ENCODE measurements around the gene POLH. TPM values are rescaled to one million over a fixed set of nuclear protein-coding genes. Genes with fewer than 3 reads are reported as not detected.

Gene POLH
- total and polyA plus RNA-seq, 9 of the 15 experiments (the other 6 are each of a cell fraction or from before 2014, with no cell fraction given) = 5.8 to 31.6 (median 20.6) TPM

GRCh38 chr6:43575772-43576551, at the start of gene POLH, which contains the start of gene XPO5 (continued):
- TF ChIP-seq CTCF (IDR thresholded peaks at IDR 0.05 in 2 of 3, conservative IDR thresholded peaks at IDR 0.05 in 1 of 3; ENCODE audit: insufficient read depth in 2 of 3, low read depth in 1 of 3, low read length in 3 of 3) (peak; percentile 35 to 59 (median 50); a peak in 5 of 6 replicates), U2AF1 (optimal IDR thresholded peaks at IDR 0.05; ENCODE audit: low read depth, low read length) (peak; percentile 82), PCBP1 (IDR thresholded peaks at IDR 0.05; ENCODE audit: low read depth, low read length, poor library complexity, severe bottlenecking) (peak; percentile 50), STAT5A (IDR thresholded peaks at IDR 0.05; ENCODE audit: borderline replicate concordance, low read length) (peak; percentile 25; the same call in 1 of the 2 replicates), GABPA (tag; conservative IDR thresholded peaks at IDR 0.05; ENCODE audit: low read depth) (peak; percentile 81), FIP1L1 (IDR thresholded peaks at IDR 0.05; ENCODE audit: low read depth, low read length, poor library complexity, severe bottlenecking) (peak; percentile 77), ZNF764 (CRISPR knock-in tag; IDR thresholded peaks at IDR 0.05; ENCODE audit: low read depth) (peak; percentile 98), ZNF395 (CRISPR knock-in tag; IDR thresholded peaks at IDR 0.05) (peak; percentile 87), HES1 (IDR thresholded peaks at IDR 0.05; ENCODE audit: low read depth) (peak; percentile 37; the same call in 1 of the 2 replicates), TRIM25 (IDR thresholded peaks at IDR 0.05; ENCODE audit: borderline replicate concordance) (0 out of 2 replicates have a peak, but pooled peaks have one; percentile 47), SMAD4 (CRISPR knock-in tag; conservative IDR thresholded peaks at IDR 0.05) (peak; percentile 82), SIX5 (IDR thresholded peaks at IDR 0.05; ENCODE audit: borderline replicate concordance in 1 of 2, insufficient read depth in 1 of 2, low read depth in 1 of 2, low read length in 2 of 2) (0 out of 4 replicates have a peak, but pooled peaks of 1 of the 2 experiments have one; percentile 12), TARDBP (IDR thresholded peaks at IDR 0.05) (peak; percentile 50; the same call in 1 of the 2 replicates), ZNF707 (CRISPR knock-in tag; conservative IDR thresholded peaks at IDR 0.05) (no peak), NBN (IDR thresholded peaks at IDR 0.05; ENCODE audit: low read depth) (peak; percentile 20; the same call in 1 of the 2 replicates), ETS1 (conservative IDR thresholded peaks at IDR 0.05; ENCODE audit: control insufficient read depth, low read depth, low read length) (peak; percentile 86), LCOR (CRISPR knock-in tag; IDR thresholded peaks at IDR 0.05) (peak; percentile 46; the same call in 1 of the 2 replicates), POLR2AphosphoS5 (IDR thresholded peaks at IDR 0.05; ENCODE audit: control insufficient read depth, insufficient read depth, low read depth, low read length) (peak; percentile 90)
